Neural cell (in vitro differentiated cells): ENCODE measurements around the gene POLQ. TPM values are rescaled to one million over a fixed set of nuclear protein-coding genes. Genes with fewer than 3 reads are reported as not detected.

Experiments
- H2AFZ ChIP-seq: fragments of 200-600, 300-800 bp; sonication (generic), shearing (Covaris generic); 2 replicates; pipeline ENCODE4 v1.6.0; 2014; ENCODE audit warnings: low read depth, mild to moderate bottlenecking, antibody characterized with exemption, low read length, moderate library complexity
- H3F3A ChIP-seq: fragments of 200-600 bp; shearing (Covaris generic); 2 replicates; pipeline ENCODE4 v1.6.1; 2016; ENCODE audit warnings: mild to moderate bottlenecking, moderate library complexity, mixed read lengths, antibody characterized with exemption, low read length; ENCODE audit not compliant: insufficient read depth, poor library complexity, severe bottlenecking
- H3K27ac ChIP-seq: fragments of 200-600, 300-800 bp; sonication (generic), shearing (Covaris generic); 2 replicates; pipeline ENCODE4 v1.5.1; 2014; ENCODE audit warnings: mild to moderate bottlenecking, low read length, moderate library complexity
- H3K27me3 ChIP-seq: fragments of 300-800, 200-600 bp; sonication (generic), shearing (Covaris generic); 2 replicates; pipeline ENCODE4 v1.6.0; 2014; ENCODE audit warnings: mild to moderate bottlenecking, low read depth, low read length, moderate library complexity; ENCODE audit not compliant: insufficient read depth
- H3K36me3 ChIP-seq: fragments of 300-800, 200-600 bp; sonication (generic), shearing (Covaris generic); 2 replicates; pipeline ENCODE4 v1.5.1; 2014; ENCODE audit warnings: mild to moderate bottlenecking, antibody characterized with exemption, low read length, moderate library complexity; ENCODE audit not compliant: insufficient read depth
- H3K4me2 ChIP-seq: fragments of 300-800, 200-600 bp; sonication (generic), shearing (Covaris generic); 2 replicates; pipeline ENCODE4 v1.6.0; 2014; ENCODE audit warnings: mild to moderate bottlenecking, low read length
- H3K4me3 ChIP-seq: fragments of 300-800, 200-600 bp; sonication (generic), shearing (Covaris generic); 2 replicates; pipeline ENCODE4 v1.5.1; 2014; ENCODE audit warnings: mild to moderate bottlenecking, low read length, moderate library complexity
- H3K79me2 ChIP-seq: fragments of 200-600 bp; shearing (Covaris generic); replicated peaks from 2 replicates; pipeline ENCODE4 v1.6.0; 2014; ENCODE audit warnings: mild to moderate bottlenecking, low read length, moderate library complexity; ENCODE audit not compliant: insufficient read depth
- H3K9ac ChIP-seq: fragments of 300-800, 200-600 bp; sonication (generic), shearing (Covaris generic); 2 replicates; pipeline ENCODE4 v1.6.1; 2016; ENCODE audit warnings: mild to moderate bottlenecking, low read length, mixed read lengths
- H3K9me2 ChIP-seq: fragments of 200-600 bp; shearing (Covaris generic); 2 replicates; pipeline ENCODE4 v1.6.1; 2016; ENCODE audit warnings: mild to moderate bottlenecking, low read length, mixed read lengths; ENCODE audit not compliant: insufficient read depth
- H3K9me3 ChIP-seq: fragments of 200-600, 300-800 bp; sonication (generic), shearing (Covaris generic); 2 replicates; pipeline ENCODE4 v1.6.1; 2016; ENCODE audit warnings: mild to moderate bottlenecking, mixed run types, low read length, moderate library complexity, mixed read lengths
- H4K20me1 ChIP-seq: fragments of 200-600 bp; shearing (Covaris generic); 2 replicates; pipeline ENCODE4 v1.6.1; 2016; ENCODE audit warnings: mild to moderate bottlenecking, mixed run types; ENCODE audit not compliant: insufficient read depth
- CTCF ChIP-seq: fragments of 450-650 bp; IDR thresholded peaks from 2 replicates; pipeline ENCODE4 v1.5.1; 2014; ENCODE audit warnings: antibody characterized with exemption, mild to moderate bottlenecking, moderate library complexity; ENCODE audit not compliant: poor library complexity, severe bottlenecking
- EP300 ChIP-seq: fragments of 450-650 bp; conservative IDR thresholded peaks from 2 replicates; pipeline ENCODE4 v1.6.1; 2014; ENCODE audit warnings: antibody characterized with exemption, mild to moderate bottlenecking, moderate library complexity; ENCODE audit not compliant: poor library complexity, severe bottlenecking
- EZH2 ChIP-seq: fragments of 200-600, 300-800 bp; shearing (Covaris generic), sonication (generic); IDR thresholded peaks from 2 replicates; pipeline ENCODE4 v1.6.1; 2014; ENCODE audit warnings: antibody characterized with exemption, low read length, borderline replicate concordance, mild to moderate bottlenecking; ENCODE audit not compliant: insufficient read depth, poor library complexity, severe bottlenecking
- MXI1 ChIP-seq: fragments of 450-650 bp; conservative IDR thresholded peaks from 2 replicates; pipeline ENCODE4 v1.6.1; 2014; ENCODE audit warnings: antibody characterized with exemption, mild to moderate bottlenecking; ENCODE audit not compliant: poor library complexity, severe bottlenecking
- POLR2AphosphoS5 ChIP-seq: IDR thresholded peaks from 2 replicates; pipeline ENCODE4 v1.6.1; 2012
- RAD21 ChIP-seq: fragments of 450-650 bp; conservative IDR thresholded peaks from 2 replicates; pipeline ENCODE4 v1.6.1; 2014; ENCODE audit warnings: antibody characterized with exemption, mild to moderate bottlenecking, moderate library complexity
- SMC3 ChIP-seq: fragments of 450-650 bp; conservative IDR thresholded peaks from 2 replicates; pipeline ENCODE4 v1.6.1; 2014; ENCODE audit warnings: antibody characterized with exemption, mild to moderate bottlenecking, moderate library complexity; ENCODE audit not compliant: poor library complexity
- TAF1 ChIP-seq: IDR thresholded peaks from 2 replicates; pipeline ENCODE4 v1.6.1; 2012; ENCODE audit warnings: low read depth
- polyA plus RNA-seq: library from polyadenylated mRNA; depleted of rRNA; stranded (reverse); fragments of >200 nt; gene quantifications from 2 replicates; pipeline ENCODE4 v1.2.3, GENCODE V29; 2014
- TF ChIP-seq, protein P1 (sequence below): IDR thresholded peaks from 2 replicates; pipeline ENCODE4 v1.6.1; 2012; ENCODE audit warnings: borderline replicate concordance

Gene POLQ
- polyA plus RNA-seq, 1 donor from 2014 or later = 0.10 TPM

GRCh38 chr3:121488628-121489027 lies 57.2 kb downstream of the POLQ start:
- no peaks in the 10 kb centered on the region for H3K9me2 ChIP-seq
- no peak overlapping the region for H3K4me2 ChIP-seq
- H4K20me1 ChIP-seq = no peaks in the 10 kb centered on the region
- no peaks in the 10 kb centered on the region for H3K9me3 ChIP-seq
- no peak overlapping the region for H3K9ac ChIP-seq
- no peak overlapping the region for H2AFZ ChIP-seq
- no peaks in the 10 kb centered on the region for H3F3A ChIP-seq
- H3K27ac ChIP-seq = no peak overlapping the region
- TF ChIP-seq SMC3 (no peak), RAD21 (no peak), TAF1 (no peak), POLR2AphosphoS5 (no peak), MXI1 (no peak), EZH2 (no peak), EP300 (no peak), CTCF (no peak)
- TF ChIP-seq, protein P1, sequence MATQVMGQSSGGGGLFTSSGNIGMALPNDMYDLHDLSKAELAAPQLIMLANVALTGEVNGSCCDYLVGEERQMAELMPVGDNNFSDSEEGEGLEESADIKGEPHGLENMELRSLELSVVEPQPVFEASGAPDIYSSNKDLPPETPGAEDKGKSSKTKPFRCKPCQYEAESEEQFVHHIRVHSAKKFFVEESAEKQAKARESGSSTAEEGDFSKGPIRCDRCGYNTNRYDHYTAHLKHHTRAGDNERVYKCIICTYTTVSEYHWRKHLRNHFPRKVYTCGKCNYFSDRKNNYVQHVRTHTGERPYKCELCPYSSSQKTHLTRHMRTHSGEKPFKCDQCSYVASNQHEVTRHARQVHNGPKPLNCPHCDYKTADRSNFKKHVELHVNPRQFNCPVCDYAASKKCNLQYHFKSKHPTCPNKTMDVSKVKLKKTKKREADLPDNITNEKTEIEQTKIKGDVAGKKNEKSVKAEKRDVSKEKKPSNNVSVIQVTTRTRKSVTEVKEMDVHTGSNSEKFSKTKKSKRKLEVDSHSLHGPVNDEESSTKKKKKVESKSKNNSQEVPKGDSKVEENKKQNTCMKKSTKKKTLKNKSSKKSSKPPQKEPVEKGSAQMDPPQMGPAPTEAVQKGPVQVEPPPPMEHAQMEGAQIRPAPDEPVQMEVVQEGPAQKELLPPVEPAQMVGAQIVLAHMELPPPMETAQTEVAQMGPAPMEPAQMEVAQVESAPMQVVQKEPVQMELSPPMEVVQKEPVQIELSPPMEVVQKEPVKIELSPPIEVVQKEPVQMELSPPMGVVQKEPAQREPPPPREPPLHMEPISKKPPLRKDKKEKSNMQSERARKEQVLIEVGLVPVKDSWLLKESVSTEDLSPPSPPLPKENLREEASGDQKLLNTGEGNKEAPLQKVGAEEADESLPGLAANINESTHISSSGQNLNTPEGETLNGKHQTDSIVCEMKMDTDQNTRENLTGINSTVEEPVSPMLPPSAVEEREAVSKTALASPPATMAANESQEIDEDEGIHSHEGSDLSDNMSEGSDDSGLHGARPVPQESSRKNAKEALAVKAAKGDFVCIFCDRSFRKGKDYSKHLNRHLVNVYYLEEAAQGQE = no peak
- no peaks in the 10 kb centered on the region for H3K27me3 ChIP-seq
- H3K4me3 ChIP-seq = no peak overlapping the region
- H3K79me2 ChIP-seq = no peaks in the 10 kb centered on the region
- H3K36me3 ChIP-seq = no peaks in the 10 kb centered on the region

DNA sequence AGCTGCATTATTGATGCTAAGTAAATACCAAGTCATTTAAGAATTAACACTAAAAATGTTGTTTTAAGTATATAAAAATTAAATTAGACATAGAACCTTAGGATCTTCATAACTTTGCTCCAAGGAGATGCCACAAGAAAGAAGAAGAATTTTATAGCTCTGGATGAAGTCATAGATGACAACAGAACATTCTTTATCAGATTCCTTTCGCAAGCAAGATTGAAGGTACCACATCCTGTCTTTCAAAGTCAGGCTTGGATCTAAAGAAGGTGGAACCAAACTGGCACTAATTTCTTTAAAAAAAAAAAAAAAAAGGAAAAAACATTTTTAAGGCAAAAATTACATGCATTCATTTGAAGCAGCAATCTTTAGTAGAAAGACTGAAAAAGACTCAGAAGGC lies 62.5 kb downstream of the POLQ start:
- H3K9ac ChIP-seq = no peak overlapping the region
- no peak overlapping the region for H3K4me2 ChIP-seq
- H3K36me3 ChIP-seq = no peaks in the 10 kb centered on the region
- no peaks in the 10 kb centered on the region for H3K79me2 ChIP-seq
- H3K9me2 ChIP-seq = no peaks in the 10 kb centered on the region
- H2AFZ ChIP-seq = no peak overlapping the region
- no peaks in the 10 kb centered on the region for H3F3A ChIP-seq
- no peak overlapping the region for H3K27ac ChIP-seq
- TF ChIP-seq TAF1 (no peak), CTCF (no peak), RAD21 (no peak), SMC3 (no peak), POLR2AphosphoS5 (no peak), EZH2 (no peak), MXI1 (no peak), EP300 (no peak)
- TF ChIP-seq, protein P1 = no peak
- H3K4me3 ChIP-seq = no peak overlapping the region
- H4K20me1 ChIP-seq = no peaks in the 10 kb centered on the region
- H3K27me3 ChIP-seq = no peaks in the 10 kb centered on the region
- no peaks in the 10 kb centered on the region for H3K9me3 ChIP-seq
